ENCODE results near the gene TENT5C. TPM values are rescaled to one million over a fixed set of nuclear protein-coding genes. Genes with fewer than 3 reads are reported as not detected.

Gene TENT5C
- total and polyA plus RNA-seq, 10 of the 15 experiments (the other 5 are each of a cell fraction or from before 2014, with no cell fraction given), result 0.19 to 2.4 (median 0.78) TPM

- no peak overlapping the region for H3K9ac ChIP-seq (ENCODE audit: control insufficient read depth, insufficient read depth, low read length)
- no peak for DNase-seq (ENCODE audit: low read depth, low spot score)
- ChIA-PET CTCF (no interaction called here), POLR2A (no interaction called here), RAD21 (ENCODE audit: unreplicated experiment) (no interaction called here), SMC1A (ENCODE audit: uncharacterized antibody, unreplicated experiment) (interaction anchor here (0.6 kb wide), 1 partner anchor 335 kb away, joined by 3 read pairs; no protein-coding TSS in a partner anchor)
- H3K9me3 ChIP-seq (replicated peaks; ENCODE audit: control insufficient read depth, insufficient read depth, low read length), result no peaks in the 10 kb centered on the region
- H3K27ac ChIP-seq (ENCODE audit: control insufficient read depth, insufficient read depth), result no peak overlapping the region
- no peaks in the 10 kb centered on the region for H3K79me2 ChIP-seq (ENCODE audit: control insufficient read depth, insufficient read depth, low read length)
- peaks cover 8 to 12% of the 10 kb centered on the region in 2 experiments; a peak in 3 of 4 replicates for H3K27me3 ChIP-seq (replicated peaks in 1 of 2; ENCODE audit: control insufficient read depth in 2 of 2, insufficient read depth in 2 of 2, low read length in 1 of 2)
- no peak overlapping the region for H3K4me3 ChIP-seq
- H2AFZ ChIP-seq (ENCODE audit: control insufficient read depth, low read depth, low read length), result no peak overlapping the region
- H3K4me1 ChIP-seq (ENCODE audit: control insufficient read depth, insufficient read depth, low read length), result no peaks in the 10 kb centered on the region
- no TSS peak for BruUV-seq (replicated peaks)
- ATAC-seq, result no peak
- TF ChIP-seq RELA (IDR thresholded peaks at IDR 0.05; ENCODE audit: borderline replicate concordance, partially characterized antibody) (no peak), TCF7 (IDR thresholded peaks at IDR 0.05; ENCODE audit: borderline replicate concordance) (no peak), HDAC6 (IDR thresholded peaks at IDR 0.05; ENCODE audit: unreplicated experiment) (no peak)
- in situ Hi-C loops (cut with MboI), result no loop called here
- intact Hi-C loops (cut with micrococcal nuclease; ENCODE audit: unreplicated experiment), result no loop called here
- H3K36me3 ChIP-seq (ENCODE audit: control insufficient read depth in 2 of 2, insufficient read depth in 2 of 2, low read length in 1 of 2), result no peaks in the 10 kb centered on the region
- H4K20me1 ChIP-seq (ENCODE audit: control insufficient read depth, insufficient read depth), result no peaks in the 10 kb centered on the region
- no peak for FAIRE-seq
- H3K4me2 ChIP-seq (ENCODE audit: control insufficient read depth, insufficient read depth), result no peak overlapping the region
- whole genome bisulfite sequencing (ENCODE audit: insufficient coverage, insufficient replicate concordance, low lambda C conversion rate, missing lambda C conversion rate), result 42% methylated on average over 16 of the region's 16 CpGs
Measured at GRCh38 chr1:117599286-117600221, 6.3 kb upstream of the TENT5C start.

GRCh38 chr1:117600325-117600943 is 5.4 kb upstream of the TENT5C start:
- ChIA-PET SMC1A (ENCODE audit: uncharacterized antibody, unreplicated experiment) (interaction anchor here (0.6 kb wide), 1 partner anchor 334 kb away, joined by 3 read pairs; no protein-coding TSS in a partner anchor), POLR2A (no interaction called here), RAD21 (ENCODE audit: unreplicated experiment) (no interaction called here), CTCF (interaction anchor here (1.0 to 1.1 kb wide), 2 partner anchors 28 to 153 kb away, joined by 3 read pairs; no protein-coding TSS in a partner anchor)
- no peaks in the 10 kb centered on the region for H3K9me3 ChIP-seq (replicated peaks; ENCODE audit: control insufficient read depth, insufficient read depth, low read length)
- ATAC-seq (no peak), DNase-seq (ENCODE audit: low read depth, low spot score) (no peak), FAIRE-seq (no peak)
- no peaks in the 10 kb centered on the region for H3K36me3 ChIP-seq (ENCODE audit: control insufficient read depth in 2 of 2, insufficient read depth in 2 of 2, low read length in 1 of 2)
- no peak overlapping the region for H2AFZ ChIP-seq (ENCODE audit: control insufficient read depth, low read depth, low read length)
- no peak overlapping the region for H3K4me2 ChIP-seq (ENCODE audit: control insufficient read depth, insufficient read depth)
- no peaks in the 10 kb centered on the region for H3K79me2 ChIP-seq (ENCODE audit: control insufficient read depth, insufficient read depth, low read length)
- intact Hi-C loops (cut with micrococcal nuclease; ENCODE audit: unreplicated experiment), result no loop called here
- no peaks in the 10 kb centered on the region for H4K20me1 ChIP-seq (ENCODE audit: control insufficient read depth, insufficient read depth)
- in situ Hi-C loops (cut with MboI), result no loop called here
- no peak overlapping the region for H3K4me3 ChIP-seq
- BruUV-seq (replicated peaks), result no TSS peak
- no peaks in the 10 kb centered on the region for H3K4me1 ChIP-seq (ENCODE audit: control insufficient read depth, insufficient read depth, low read length)
- peaks cover 7 to 12% of the 10 kb centered on the region in 2 experiments; a peak in 2 of 4 replicates for H3K27me3 ChIP-seq (replicated peaks in 1 of 2; ENCODE audit: control insufficient read depth in 2 of 2, insufficient read depth in 2 of 2, low read length in 1 of 2)
- TF ChIP-seq EZH2 (IDR thresholded peaks at IDR 0.05; ENCODE audit: borderline replicate concordance, control insufficient read depth, low read depth, low read length) (no peak), KAT2A (conservative IDR thresholded peaks at IDR 0.05; ENCODE audit: control insufficient read depth, low read depth, low read length) (no peak), FOXK2 (IDR thresholded peaks at IDR 0.05) (no peak), IKZF2 (IDR thresholded peaks at IDR 0.05) (no peak), NFXL1 (IDR thresholded peaks at IDR 0.05; ENCODE audit: borderline replicate concordance) (no peak), RFX5 (IDR thresholded peaks at IDR 0.05; ENCODE audit: low read depth, low read length) (no peak), FOS (IDR thresholded peaks at IDR 0.05; ENCODE audit: borderline replicate concordance, extremely low read depth, insufficient read length) (no peak), KLF5 (IDR thresholded peaks at IDR 0.05; ENCODE audit: partially characterized antibody) (no peak), NFIC (IDR thresholded peaks at IDR 0.05; ENCODE audit: low read depth, low read length) (no peak), NR2C1 (IDR thresholded peaks at IDR 0.05) (no peak), CEBPB (IDR thresholded peaks at IDR 0.05; ENCODE audit: borderline replicate concordance in 1 of 2, low read depth in 2 of 2, low read length in 2 of 2) (no peak), NBN (IDR thresholded peaks at IDR 0.05) (no peak)
- WGBS (ENCODE audit: insufficient coverage, insufficient replicate concordance, low lambda C conversion rate, missing lambda C conversion rate), result 50% methylated on average over 7 of the region's 7 CpGs
- H3K27ac ChIP-seq (ENCODE audit: control insufficient read depth, insufficient read depth), result no peak overlapping the region
- H3K9ac ChIP-seq (ENCODE audit: control insufficient read depth, insufficient read depth, low read length), result no peak overlapping the region

Measured in GM12878 (cell line).